Keratinocyte (primary cell): ENCODE data around the gene NT5DC3. TPM values are rescaled to one million over a fixed set of nuclear protein-coding genes. Genes with fewer than 3 reads are reported as not detected.

Experiments
- DNase-seq: peaks from one replicate; pipeline ENCODE4 v3.0.0-alpha.2; 2011; ENCODE audit warnings: low read depth, missing footprints, low spot score
- FAIRE-seq: peaks from 2 replicates; lab custom pipeline; 2011; peaks lifted over from hg19 to GRCh38; lab: Jason Lieb, UNC
- H2AFZ ChIP-seq: 2 replicates; pipeline ENCODE4 v1.6.0; 2012; ENCODE audit warnings: low read length, control low read depth, inconsistent platforms; ENCODE audit not compliant: control insufficient read depth
- H3K27ac ChIP-seq: 2 replicates; pipeline ENCODE4 v1.5.1; 2011; ENCODE audit warnings: low read length; ENCODE audit not compliant: control insufficient read depth, insufficient read depth
- H3K27me3 ChIP-seq: 3 replicates; pipeline ENCODE4 v1.6.0; 2011; ENCODE audit warnings: low read length; ENCODE audit not compliant: control insufficient read depth, insufficient read depth; ENCODE audit errors: extremely low read depth
- H3K36me3 ChIP-seq, 2 experiments: 2 replicates in 1 of 2; 3 replicates in 1 of 2; pipeline ENCODE4 v1.5.1; 2011; ENCODE audit warnings: low read length in 2 of 2, mild to moderate bottlenecking in 1 of 2; ENCODE audit not compliant: control insufficient read depth in 2 of 2, insufficient read depth in 2 of 2; ENCODE audit errors: extremely low read depth in 1 of 2
- H3K4me1 ChIP-seq: 3 replicates; pipeline ENCODE4 v1.5.1; 2011; ENCODE audit warnings: low read length; ENCODE audit not compliant: control insufficient read depth, insufficient read depth; ENCODE audit errors: extremely low read depth
- H3K4me2 ChIP-seq: 3 replicates; pipeline ENCODE4 v1.6.0; 2011; ENCODE audit warnings: low read depth, low read length; ENCODE audit not compliant: control insufficient read depth, insufficient read depth; ENCODE audit errors: extremely low read depth
- H3K4me3 ChIP-seq, 3 experiments: fragments of 200-600 bp in 1 of 3; sonication (generic) in 1 of 3; 2 replicates in 2 of 3; 3 replicates in 1 of 3; pipeline ENCODE4 v1.5.1; 2011 to 2016; ENCODE audit warnings: low read length in 3 of 3, mild to moderate bottlenecking in 3 of 3, control low read depth in 2 of 3, inconsistent platforms in 1 of 3, low read depth in 1 of 3, mixed read lengths in 1 of 3, mixed run types in 1 of 3, moderate library complexity in 1 of 3; ENCODE audit not compliant: control insufficient read depth in 2 of 3, insufficient read depth in 2 of 3; ENCODE audit errors: extremely low read depth in 1 of 3
- H3K79me2 ChIP-seq: 2 replicates; pipeline ENCODE4 v1.6.0; 2012; ENCODE audit warnings: low read length; ENCODE audit not compliant: control insufficient read depth, insufficient read depth
- H3K9ac ChIP-seq: 3 replicates; pipeline ENCODE4 v1.6.0; 2011; ENCODE audit warnings: low read length; ENCODE audit not compliant: control insufficient read depth, insufficient read depth; ENCODE audit errors: extremely low read depth
- H3K9me1 ChIP-seq: 3 replicates; pipeline ENCODE4 v1.6.0; 2011; ENCODE audit warnings: low read length; ENCODE audit not compliant: control insufficient read depth, insufficient read depth; ENCODE audit errors: extremely low read depth
- H3K9me3 ChIP-seq: 2 replicates; pipeline ENCODE4 v1.5.1; 2012; ENCODE audit warnings: low read depth, low read length; ENCODE audit not compliant: control insufficient read depth
- H4K20me1 ChIP-seq: 3 replicates; pipeline ENCODE4 v1.6.0; 2011; ENCODE audit warnings: low read length; ENCODE audit not compliant: control insufficient read depth, insufficient read depth; ENCODE audit errors: extremely low read depth
- EZH2 ChIP-seq: IDR thresholded peaks from one replicate; pipeline ENCODE4 v1.6.1; 2012; ENCODE audit warnings: inconsistent platforms, mild to moderate bottlenecking, low read length, moderate library complexity
- dilution Hi-C: fragments of 300-500 bp; cut with MboI; formaldehyde crosslinking; loops from one replicate; pipeline ENCODE4 v1.7.0; 2020; ENCODE audit warnings: low sequenced_read_pairs; ENCODE audit not compliant: extremely low pct_ligation_motif_present
- polyA plus RNA-seq, 5 experiments: library from polyadenylated mRNA; depleted of rRNA in 3 of 5; stranded (reverse) in 3 of 5; stranded (forward) in 1 of 5; unstranded in 1 of 5; fragments of >200 nt; gene quantifications; 1 replicate in 1 of 5; 2 replicates in 3 of 5; 3 replicates in 1 of 5; pipeline versions ENCODE4 v1.2.1 to v1.2.3, GENCODE V29; 2011 to 2012; ENCODE audit warnings: missing spikeins in 2 of 5, low read depth in 1 of 5, low replicate concordance in 1 of 5
- TF ChIP-seq, protein P1 (sequence below), 3 experiments: IDR thresholded peaks in 1 of 3; conservative IDR thresholded peaks in 1 of 3; optimal IDR thresholded peaks in 1 of 3; 2 replicates in 2 of 3; 3 replicates in 1 of 3; pipeline versions ENCODE3 to v1.5.1; 2011; ENCODE audit warnings: low read length in 3 of 3, mild to moderate bottlenecking in 3 of 3, moderate library complexity in 2 of 3, control low read depth in 1 of 3, inconsistent platforms in 1 of 3; ENCODE audit not compliant: insufficient read depth in 2 of 3; ENCODE audit errors: extremely low read depth in 1 of 3

The NT5DC3 gene
- polyA plus RNA-seq, 1 donor (not counting 4 experiments of a cell fraction or from before 2014, with no cell fraction given), result 12.8 TPM

- Histone ChIP-seq H3K9ac (no peak overlapping the region), H3K79me2 (no peaks in the 10 kb centered on the region), H3K4me3 (no peak overlapping the region), H3K36me3 (peaks cover 30 to 47% of the 10 kb centered on the region in 2 experiments), H3K9me1 (no peaks in the 10 kb centered on the region), H3K27me3 (no peaks in the 10 kb centered on the region), H3K9me3 (no peaks in the 10 kb centered on the region), H2AFZ (no peak overlapping the region), H4K20me1 (no peaks in the 10 kb centered on the region), H3K4me1 (no peaks in the 10 kb centered on the region), H3K4me2 (no peak overlapping the region), H3K27ac (no peak overlapping the region)
- FAIRE-seq (no peak), DNase-seq (no peak)
- dilution Hi-C loops, result no loop called here
- no peak for TF ChIP-seq EZH2
- TF ChIP-seq, protein P1, sequence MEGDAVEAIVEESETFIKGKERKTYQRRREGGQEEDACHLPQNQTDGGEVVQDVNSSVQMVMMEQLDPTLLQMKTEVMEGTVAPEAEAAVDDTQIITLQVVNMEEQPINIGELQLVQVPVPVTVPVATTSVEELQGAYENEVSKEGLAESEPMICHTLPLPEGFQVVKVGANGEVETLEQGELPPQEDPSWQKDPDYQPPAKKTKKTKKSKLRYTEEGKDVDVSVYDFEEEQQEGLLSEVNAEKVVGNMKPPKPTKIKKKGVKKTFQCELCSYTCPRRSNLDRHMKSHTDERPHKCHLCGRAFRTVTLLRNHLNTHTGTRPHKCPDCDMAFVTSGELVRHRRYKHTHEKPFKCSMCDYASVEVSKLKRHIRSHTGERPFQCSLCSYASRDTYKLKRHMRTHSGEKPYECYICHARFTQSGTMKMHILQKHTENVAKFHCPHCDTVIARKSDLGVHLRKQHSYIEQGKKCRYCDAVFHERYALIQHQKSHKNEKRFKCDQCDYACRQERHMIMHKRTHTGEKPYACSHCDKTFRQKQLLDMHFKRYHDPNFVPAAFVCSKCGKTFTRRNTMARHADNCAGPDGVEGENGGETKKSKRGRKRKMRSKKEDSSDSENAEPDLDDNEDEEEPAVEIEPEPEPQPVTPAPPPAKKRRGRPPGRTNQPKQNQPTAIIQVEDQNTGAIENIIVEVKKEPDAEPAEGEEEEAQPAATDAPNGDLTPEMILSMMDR (optimal IDR thresholded peaks at IDR 0.05 in 1 of 3, IDR thresholded peaks at IDR 0.05 in 1 of 3, conservative IDR thresholded peaks at IDR 0.05 in 1 of 3; ENCODE audit: extremely low read depth in 1 of 3, insufficient read depth in 2 of 3, low read length in 3 of 3), result no peak
Measured at GRCh38 chr12:103774977-103775560, 66.0 kb downstream of the NT5DC3 start.

- Histone ChIP-seq H3K9me1 (no peaks in the 10 kb centered on the region), H3K4me1 (no peaks in the 10 kb centered on the region), H3K9ac (no peak overlapping the region), H3K9me3 (no peaks in the 10 kb centered on the region), H3K79me2 (no peaks in the 10 kb centered on the region), H4K20me1 (no peaks in the 10 kb centered on the region), H2AFZ (no peak overlapping the region), H3K4me2 (no peak overlapping the region), H3K27me3 (no peaks in the 10 kb centered on the region), H3K36me3 (peaks cover 18 to 42% of the 10 kb centered on the region in 2 experiments), H3K27ac (no peak overlapping the region), H3K4me3 (no peak overlapping the region)
- dilution Hi-C loops, result no loop called here
- FAIRE-seq (no peak), DNase-seq (no peak)
- no peak for TF ChIP-seq EZH2
- TF ChIP-seq, protein P1 (optimal IDR thresholded peaks at IDR 0.05 in 1 of 3, IDR thresholded peaks at IDR 0.05 in 1 of 3, conservative IDR thresholded peaks at IDR 0.05 in 1 of 3; ENCODE audit: extremely low read depth in 1 of 3, insufficient read depth in 2 of 3, low read length in 3 of 3), result no peak
Measured at GRCh38 chr12:103773109-103773910, 67.7 kb downstream of the NT5DC3 start.
